ENCODE data around the gene MGARP.
A peak's percentile ranks its signal among the peaks of the same experiment; 100 is the strongest.
"Not testable (repeated sequence)": the region's sequence is repeated elsewhere in the genome, so short reads cannot be mapped to it uniquely, and the experiment has no call there.

MGARP gene

DNA sequence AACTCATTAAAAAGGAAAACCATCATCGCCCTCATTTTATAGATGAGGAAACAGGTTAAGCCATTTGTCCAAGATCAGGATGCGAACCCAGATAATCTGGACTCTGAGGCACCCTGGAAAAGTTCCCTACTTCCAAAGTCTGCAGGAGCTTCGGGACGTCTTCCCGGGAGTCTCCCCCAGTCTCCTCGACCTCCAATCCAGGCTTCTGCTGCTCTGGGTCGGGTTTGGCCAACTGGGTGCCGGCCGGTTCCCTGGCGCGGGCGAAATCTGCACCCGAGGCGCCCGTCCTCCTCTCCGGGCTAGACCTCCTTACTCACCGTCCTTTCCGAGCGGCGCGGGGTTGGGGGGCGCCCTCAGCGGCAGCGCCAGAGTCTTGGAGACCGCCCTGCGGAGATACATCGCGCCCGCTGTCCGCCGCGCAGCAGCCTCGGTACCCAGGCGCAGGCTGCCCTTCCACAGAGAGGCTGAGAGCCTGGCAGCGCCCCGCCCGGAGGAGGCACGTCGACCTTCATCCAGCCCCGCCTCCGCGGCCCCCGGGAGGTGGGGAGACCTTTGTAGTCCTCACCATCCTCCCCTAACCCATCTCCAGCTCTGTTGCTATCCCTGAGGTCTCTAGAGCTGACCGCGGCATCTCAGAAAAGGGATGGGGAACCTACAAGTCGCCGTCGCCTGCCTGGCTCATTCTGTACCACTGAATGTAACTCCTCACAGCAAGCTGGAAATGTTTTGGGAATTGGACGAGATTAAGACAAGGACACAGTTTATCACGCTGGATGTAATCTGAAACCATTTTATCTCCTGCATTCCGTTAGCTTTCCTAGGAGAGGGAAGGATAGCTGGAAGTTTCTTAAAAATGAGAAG lies at the start of gene MGARP:
MGARP (minus strand) TSS at position 466 of the 861 bp plus-strand sequence; CDS start at position 399, 67 bp downstream.
- DNase-seq: no peak

DNA sequence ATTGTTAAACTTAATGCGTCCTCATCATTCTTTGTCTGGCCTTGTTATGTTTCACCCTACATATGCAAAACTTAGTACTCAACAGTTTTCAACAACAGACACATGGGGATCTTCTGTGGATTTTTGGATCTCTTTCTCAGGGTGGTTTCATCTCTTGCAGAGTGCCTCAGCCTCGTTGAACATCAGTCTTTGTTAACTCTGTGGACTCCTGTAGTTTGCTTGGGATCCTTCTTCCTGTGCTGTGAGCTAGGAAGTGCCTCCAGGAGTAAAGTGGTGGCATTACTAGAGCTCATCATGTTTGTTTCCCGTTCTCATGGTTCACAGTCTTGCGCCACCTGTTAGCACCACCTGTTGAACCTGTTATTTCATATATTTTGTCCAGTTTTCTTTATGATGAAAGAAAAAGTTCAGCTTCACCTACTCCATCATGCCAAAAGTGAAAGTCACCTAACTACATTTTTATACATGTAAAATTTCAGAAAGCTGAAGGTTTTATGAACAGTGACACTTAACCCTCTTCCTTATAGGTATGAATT lies 49.7 kb upstream of the MGARP start:
- DNase-seq: no peak

DNA sequence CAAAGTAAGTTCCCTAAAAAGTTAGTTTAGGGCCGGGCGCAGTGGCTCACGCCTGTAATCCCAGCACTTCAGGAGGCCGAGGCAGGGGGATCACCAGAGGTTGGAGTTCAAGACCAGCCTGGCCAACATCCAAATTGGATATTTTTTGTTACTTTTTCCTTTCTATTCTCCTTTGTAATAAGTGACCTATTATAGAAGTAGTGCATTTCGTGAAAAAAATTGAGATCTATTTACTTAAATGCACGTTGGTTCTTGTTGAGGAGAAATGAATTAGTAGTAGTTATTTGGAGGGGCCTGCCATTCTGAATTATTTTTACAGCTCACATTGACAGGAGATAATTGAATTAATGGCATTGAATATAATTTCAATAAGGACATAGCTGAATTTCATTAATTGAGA lies 44.6 kb upstream of the MGARP start:
- DNase-seq: no peak

DNA sequence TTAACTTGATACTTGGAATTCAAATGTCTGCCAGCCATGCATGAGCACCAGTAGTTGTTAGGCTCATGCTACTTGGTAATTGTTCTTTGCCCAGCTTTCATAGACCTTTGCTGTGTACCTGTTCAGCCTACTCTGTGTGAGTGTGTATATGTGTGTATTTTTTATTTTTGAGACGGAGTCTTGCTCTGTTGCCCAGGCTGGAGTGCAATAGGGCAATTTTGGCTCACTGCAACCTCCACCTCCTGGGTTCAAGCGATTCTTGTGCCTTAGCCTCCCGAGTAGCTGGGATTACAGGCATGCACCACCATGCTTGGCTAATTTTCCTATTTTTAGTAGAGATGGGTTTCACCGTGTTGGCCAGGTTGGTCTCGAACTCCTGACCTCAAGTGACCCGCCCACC lies 42.5 kb upstream of the MGARP start:
- not testable (repeated sequence) for DNase-seq

DNA sequence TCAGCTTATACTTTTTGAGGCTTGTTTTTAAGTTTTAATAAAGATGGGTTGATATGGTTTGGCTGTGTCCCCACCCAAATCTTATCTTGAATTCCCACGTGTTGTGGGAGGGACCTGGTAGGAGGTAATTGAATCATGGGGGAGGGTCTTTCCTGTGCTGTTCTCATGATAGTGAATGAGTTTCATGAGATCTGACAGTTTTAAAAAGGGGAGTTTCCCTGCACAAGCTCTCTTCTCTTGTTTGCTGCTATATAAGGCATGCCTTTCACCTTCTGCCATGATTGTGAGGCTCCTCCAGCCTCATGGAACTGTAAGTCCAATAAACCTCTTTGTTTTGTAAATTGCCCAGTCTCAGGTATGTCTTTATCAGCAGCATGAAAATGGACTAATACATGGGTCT lies 42.0 kb upstream of the MGARP start:
- peak; percentile 49 for DNase-seq

DNA sequence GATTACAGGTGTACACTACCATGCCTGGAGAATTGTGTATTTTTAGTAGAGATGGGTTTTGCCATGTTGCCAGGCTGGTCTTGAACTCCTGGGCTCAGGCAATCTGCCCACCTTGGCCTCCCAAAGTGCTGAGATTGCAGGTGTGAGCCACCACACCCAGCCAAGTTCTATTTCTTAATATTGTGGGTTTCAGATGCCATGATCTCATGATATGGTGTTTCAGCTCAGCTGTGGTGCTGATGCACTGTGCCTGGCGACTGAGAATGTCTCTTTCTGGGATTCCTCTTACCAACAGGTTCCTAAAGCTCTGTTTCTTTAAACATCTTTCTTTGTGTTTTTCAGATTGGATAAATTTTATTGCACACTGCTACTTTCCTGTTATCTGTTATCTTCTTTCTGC lies 39.5 kb upstream of the MGARP start:
- no peak for DNase-seq

DNA sequence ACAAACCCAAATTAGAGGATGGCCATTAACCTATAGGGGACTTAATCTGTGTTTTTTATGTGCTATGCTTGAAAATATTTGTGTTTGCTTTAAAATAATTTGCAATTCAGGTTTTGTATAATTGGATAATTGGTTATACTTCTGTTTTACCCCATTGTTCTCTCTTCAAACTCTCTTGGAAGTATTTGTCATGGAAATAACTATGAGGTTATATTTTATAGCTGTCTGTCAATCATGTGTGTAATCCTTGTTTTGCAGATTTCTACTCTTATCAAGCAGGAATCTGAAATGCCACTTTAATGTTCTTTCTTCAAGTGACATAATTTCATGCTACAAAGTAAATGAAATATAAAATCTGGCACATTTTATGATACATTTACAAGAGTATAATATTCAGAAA lies 37.6 kb upstream of the MGARP start:
- no peak for DNase-seq

DNA sequence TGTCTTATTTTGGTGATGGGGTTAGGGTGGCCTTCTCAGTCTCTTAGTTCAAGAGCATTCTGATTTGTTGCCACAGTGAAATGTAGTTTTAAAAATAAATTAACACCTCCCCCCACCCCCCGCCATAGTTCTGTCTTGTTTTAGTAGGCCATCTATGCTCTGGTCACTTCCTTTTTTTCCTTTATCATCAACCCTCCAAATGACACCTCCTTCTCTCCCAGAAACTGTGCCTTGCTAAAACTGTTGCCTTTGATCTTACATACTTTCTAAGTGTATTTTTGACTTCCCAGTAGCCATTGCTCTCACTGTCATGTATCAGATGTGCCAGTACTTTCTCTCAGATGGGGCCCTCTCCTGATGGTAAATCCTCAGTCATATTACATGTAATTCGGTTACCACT lies 36.7 kb upstream of the MGARP start:
- no peak for DNase-seq

DNA sequence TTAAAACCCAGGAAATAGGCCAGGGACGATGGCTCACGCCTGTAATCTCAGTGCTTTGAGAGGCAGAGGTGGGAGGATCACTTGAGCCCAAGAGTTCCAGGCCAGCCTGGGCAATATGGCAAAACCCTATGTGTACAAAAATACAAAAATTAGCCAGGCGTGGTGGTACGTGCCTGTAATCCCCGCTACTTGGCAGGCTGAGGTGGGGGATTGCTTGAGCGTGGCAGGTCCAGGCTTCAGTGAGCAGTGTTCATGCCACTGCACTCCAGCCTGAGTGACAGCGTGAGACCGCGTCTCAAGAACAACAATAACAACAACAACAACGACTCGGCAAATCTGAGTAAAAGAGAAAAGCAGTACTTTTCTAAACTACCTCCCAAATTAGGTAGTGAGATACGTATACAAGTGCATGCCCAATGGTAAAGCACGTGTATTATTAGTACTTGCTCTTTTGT lies 35.2 kb upstream of the MGARP start:
- DNase-seq: no peak

DNA sequence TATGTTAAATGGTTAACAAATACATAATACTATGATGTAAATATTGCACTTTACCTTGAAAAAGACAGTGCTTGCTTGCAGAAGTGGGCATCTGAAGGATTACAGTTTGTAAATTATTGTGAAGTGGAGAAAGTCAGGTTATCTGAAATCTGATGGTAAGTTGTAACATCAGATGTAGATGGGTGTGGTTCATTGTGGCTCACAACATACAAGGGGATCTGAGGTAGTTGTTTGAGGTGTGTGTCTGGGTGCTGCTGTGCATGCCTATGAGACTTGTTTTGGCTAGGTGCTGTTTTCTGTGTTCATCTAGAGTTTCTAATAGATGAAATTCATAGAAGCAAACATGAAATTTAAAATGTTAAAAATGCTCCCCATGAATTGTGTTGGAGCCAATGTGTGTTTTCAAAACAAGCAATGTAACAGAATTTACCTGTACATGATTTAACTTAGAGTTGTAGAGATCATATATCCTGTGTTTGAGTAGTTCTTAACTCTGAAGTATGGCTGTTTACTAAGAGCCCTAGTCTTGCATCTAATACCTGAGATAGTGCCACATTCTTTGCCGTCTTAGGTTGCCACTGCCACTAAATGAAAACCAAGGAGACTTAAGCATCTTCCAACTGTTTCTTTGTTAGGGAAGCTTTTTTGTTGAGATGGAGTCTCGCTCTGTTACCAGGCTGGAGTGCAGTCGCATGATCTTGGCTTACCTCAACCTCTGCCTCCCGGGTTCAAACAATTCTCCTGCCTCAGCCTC lies 34.2 kb upstream of the MGARP start:
- no peak for DNase-seq

DNA sequence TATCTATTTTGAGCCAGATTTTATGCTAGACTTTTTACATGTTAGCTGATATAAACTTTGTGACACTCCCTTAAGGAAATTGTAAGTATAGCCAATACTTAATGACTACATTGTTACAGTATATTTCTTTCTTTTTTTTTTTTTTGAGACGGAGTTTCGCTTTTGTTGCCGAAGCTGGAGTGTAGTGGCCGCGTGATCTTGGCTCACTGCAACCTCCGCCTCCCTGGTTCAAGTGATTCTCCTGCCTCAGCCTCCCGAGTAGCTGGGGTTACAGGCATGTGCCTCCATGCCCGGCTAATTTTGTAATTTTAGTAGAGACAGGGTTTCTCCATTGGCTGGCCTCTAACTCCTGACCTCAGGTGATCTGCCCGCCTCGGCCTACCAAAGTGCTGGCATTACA lies 33.4 kb upstream of the MGARP start:
- not testable (repeated sequence) for DNase-seq

DNA sequence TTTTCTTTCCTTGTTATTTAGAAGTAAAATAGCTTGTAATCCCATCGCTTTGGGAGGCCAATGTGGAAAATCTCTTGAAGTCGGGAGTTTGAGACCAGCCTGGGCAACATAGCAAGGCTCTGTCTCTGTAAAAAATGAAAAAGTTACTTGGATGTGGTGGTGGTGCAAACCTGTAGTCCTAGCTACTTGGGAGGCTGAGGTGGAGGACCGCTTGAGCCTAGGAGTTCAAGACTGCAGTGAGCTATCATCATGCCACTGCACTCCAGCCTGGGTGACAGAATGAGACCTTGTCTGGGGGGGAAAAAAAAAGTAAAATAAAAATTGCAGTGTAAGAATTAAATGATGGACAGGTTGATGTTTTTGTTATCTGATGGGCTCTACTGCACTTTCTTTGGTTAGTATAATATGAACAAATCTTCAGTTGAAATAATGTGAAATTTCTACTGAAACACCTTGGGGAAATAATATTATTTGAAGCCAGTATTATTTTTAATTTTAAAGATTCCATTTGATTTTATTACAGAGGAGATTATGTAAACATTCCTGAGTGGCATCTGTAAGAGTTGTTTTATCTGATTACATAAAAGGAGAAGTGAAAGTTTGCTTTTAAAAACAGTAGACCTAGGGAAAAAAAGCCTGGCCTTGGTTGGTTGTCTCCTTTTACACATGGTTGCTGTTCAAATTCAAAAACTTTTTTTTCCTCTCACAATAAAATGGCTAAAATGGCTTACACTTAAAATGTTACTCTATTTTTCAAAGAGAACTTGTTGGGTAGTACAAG lies 32.7 kb upstream of the MGARP start:
- no peak for DNase-seq

DNA sequence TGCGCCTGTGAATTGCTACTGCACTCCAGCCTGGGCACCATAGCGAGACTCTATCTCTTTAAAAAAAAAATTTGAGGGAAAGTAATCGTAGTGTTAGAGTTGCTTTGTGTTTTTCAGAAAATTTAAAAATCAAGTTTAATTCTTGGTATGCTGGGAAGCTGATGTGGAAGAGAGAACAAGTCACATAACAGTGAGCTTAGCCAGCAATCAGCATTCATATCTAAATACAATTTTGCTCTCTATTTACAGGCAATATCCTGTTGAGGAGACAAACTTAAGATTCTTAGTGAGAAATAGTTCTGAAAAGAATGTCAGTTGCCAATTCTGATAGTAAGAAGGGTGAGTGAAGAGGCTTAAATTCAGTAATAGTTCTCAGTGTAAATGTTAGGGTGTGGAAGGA lies 31.9 kb upstream of the MGARP start:
- no peak for DNase-seq

DNA sequence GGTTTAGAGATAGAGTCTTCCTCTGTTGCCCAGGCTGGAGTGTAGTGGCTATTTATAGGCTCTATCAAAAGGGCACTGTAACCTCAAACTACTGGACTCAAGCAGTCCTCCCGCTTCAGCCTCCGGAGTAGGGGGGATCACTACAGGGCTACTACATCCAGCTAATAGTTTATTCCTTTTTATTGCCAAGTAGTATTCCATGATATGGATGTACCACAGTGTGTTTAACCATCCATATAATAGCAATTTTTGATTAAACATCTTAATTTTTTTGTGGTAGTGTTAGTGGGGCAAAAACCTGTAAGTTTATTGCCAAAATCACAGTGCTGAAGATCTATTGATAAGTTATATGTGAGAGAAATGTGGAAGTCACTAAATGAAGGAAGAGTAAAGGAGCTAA lies 24.9 kb upstream of the MGARP start:
- DNase-seq: no peak

DNA sequence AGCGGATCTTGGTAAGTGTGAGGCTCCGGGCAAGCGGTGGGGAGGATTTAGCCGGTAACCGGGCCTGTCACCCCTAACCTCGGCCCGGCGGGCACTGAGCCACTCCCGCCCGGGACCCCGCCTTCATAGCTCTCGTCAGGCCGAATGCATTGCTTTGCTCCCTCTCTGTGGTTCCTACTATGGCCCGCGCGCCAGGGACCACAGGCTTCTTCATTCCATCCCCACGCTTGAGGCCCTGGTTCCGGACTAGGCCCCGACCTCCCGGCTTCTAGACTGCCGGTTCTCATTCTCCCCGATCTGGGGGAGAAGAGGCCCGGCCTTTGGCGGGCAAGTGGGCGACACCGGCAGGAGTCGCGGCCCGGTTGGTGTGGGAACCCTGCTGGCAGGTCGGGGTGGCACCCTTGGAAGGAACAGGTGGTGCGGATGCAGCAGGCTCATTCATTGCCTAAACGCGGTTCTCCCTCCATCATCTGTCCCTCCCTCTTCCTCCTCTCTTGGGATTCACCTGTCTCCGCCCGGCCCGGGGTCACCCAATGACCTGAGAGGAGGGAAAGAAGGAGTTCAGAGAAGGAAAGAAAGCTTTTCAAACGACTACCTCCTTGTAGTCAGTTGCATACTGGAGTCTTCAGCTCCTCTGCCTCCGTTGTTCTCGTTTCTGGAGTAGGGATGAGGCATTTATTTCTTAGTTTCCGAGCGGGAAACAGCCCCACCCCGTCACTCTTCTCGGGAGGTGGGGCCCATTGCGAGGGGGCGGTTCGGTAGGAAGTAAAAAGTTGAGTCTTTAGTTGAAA lies 22.0 kb upstream of the MGARP start, which contains the start of gene NDUFC1:
NDUFC1 (minus strand) TSS at position 657 of the 791 bp plus-strand sequence. CDS start 6,679 bp downstream, outside the sequence.
- peak; percentile 65 for DNase-seq

DNA sequence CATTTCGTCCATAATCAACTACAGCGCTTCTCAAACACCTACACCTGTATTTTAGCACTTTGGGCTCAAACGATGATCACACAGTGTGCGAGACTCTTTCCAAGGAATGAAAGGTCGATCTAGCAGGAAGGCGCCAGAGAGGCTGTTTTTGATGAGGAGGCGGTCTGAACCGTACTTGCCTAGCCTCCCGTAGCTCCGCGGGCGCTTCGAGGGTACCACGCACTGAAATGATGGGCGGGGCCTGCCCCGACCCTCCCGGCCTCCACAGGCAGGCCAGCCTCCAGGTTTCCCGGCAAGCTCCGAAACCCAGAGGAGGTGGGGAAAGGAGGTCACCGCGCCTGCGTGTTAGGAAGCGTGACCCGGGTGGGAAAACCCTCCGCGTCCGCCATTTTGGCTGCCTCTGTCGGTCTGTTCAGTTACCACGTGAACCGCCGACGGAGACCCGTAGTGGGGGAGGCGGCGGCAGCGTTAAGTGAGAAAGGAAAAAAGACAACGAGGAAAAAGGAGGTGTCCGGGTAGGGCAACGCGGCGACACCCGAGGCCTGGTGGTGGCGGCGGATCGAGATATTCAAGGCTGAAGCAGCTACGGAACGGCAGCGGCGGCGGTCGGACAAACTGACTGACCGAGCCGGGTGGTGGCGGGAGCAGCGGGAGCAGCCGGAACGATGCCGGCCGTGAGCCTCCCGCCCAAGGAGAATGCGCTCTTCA lies 21.2 kb upstream of the MGARP start, which contains the start of gene NAA15:
NAA15 (plus strand) TSS at position 393 of the 708 bp plus-strand sequence; CDS start at position 666, 273 bp downstream.
- peak; percentile 98 for DNase-seq

DNA sequence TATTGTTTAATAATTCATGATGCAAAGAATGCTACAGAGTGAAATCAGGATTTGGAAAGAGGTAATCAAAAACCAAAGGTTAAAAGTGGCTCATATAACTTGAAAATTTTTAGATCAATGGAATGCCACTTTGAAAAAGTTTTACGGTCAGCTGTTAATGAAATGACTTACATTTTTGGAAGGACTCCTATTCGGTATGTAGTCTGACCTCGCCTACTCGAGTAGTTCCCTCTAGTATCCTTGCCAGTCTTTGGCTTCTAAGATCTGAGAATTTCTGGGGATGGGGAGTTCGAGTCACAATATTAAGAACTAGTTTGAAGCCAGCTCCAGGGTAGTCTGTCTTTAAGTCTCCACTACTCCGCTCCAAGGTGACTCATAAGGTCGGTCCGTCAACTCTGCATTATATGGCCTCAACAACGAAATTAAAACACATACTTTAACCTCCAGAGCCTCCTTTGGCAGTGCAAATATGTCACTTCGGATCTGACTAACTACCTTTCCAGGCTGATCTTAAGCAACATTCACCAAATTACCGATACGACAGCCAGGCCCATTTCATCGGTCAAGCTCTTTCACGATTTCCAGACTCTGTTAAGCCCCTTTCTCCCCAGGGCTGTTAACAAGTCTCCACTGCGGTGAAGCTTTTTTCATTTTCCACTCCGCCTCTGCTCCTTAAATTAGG lies 20.5 kb upstream of the MGARP start:
- peak; percentile 65 for DNase-seq

DNA sequence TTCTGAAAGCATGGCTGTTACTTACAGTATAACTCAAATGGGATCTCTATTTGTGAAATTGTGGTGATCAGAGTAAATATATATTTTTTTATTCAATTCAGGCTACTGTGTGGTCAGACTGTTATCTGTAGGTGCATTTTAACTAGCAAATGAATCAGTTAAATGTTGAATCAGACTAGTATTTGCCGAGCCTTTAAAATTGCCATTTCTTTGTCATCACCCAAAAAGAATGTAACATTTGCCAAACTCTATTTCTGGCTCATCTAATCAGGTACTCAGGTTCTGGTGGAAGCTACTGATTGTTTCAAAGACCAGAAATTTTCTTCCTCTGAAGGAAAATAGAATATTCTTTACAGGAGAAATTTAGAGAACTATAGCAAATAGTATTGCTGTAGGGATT lies 19.5 kb upstream of the MGARP start:
- DNase-seq: no peak

DNA sequence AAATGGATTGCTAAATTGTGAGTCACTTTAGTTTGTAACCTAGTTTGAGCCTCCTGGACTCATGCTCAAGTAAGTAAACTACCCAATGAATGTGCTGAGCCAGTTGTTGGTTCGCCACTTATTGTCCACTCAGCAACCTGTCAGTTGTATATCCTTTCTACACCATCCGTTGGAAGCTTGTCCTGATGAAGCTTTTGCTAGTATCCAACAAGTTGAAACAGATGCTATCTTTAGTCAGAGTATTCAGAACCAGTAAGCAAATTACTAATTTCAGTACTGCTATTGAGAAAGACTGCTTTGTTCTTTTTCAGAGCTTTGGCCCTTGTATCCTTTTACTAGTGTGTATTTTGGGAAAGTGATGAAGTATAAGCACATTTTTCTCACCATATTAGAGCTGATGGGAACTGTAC lies 17.0 kb upstream of the MGARP start:
- DNase-seq: no peak

DNA sequence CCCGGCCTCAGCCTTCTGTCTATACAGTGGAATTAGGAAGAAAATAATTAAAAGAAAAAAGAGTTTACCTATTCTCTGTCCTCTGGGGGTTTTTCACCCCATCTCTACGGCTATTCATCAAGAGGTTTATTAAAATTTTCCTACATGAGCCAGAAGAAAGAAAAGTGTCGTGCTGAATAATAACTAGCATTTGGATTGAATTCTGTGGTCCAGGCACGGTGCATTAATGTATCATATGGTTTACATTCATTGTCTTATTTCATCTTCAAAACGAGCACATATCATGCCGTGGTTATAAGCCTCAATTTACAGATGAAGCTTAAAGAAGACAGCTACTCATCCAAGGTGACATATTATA lies 15.9 kb upstream of the MGARP start:
- DNase-seq: no peak
